Measurements from ENCODE around the gene CHAD. TPM values are rescaled to one million over a fixed set of nuclear protein-coding genes. Genes with fewer than 3 reads are reported as not detected.
"Not testable (repeated sequence)": the region's sequence is repeated elsewhere in the genome, so short reads cannot be mapped to it uniquely, and the experiment has no call there.

Gene CHAD
- polyA plus RNA-seq, 1 donor = 5.9 TPM

GRCh38 chr17:50420419-50421112, 48.1 kb downstream of the CHAD start:
- H3K27ac ChIP-seq (ENCODE audit: low read length) = no peak overlapping the region
- DNase-seq = no peak
- no peaks in the 10 kb centered on the region for H3K27me3 ChIP-seq (ENCODE audit: control insufficient read depth, insufficient read depth, low read length)
- WGBS (ENCODE audit: insufficient coverage, low lambda C conversion rate) = 100% methylated on average over 2 of the region's 6 CpGs
- no peaks in the 10 kb centered on the region for H3K36me3 ChIP-seq (ENCODE audit: control insufficient read depth, insufficient read depth, low read length)
- peaks cover 3% of the 10 kb centered on the region for H3K9me3 ChIP-seq (ENCODE audit: control insufficient read depth, low read depth, low read length)
- H3K4me3 ChIP-seq (ENCODE audit: low read length) = no peak overlapping the region
- H3K4me1 ChIP-seq (ENCODE audit: control insufficient read depth, insufficient read depth, low read length) = peaks cover 27% of the 10 kb centered on the region

- H3K9me3 ChIP-seq (ENCODE audit: control insufficient read depth, low read depth, low read length); H3K4me3 ChIP-seq (ENCODE audit: low read length); H3K36me3 ChIP-seq (ENCODE audit: control insufficient read depth, insufficient read depth, low read length); H3K27me3 ChIP-seq (ENCODE audit: control insufficient read depth, insufficient read depth, low read length); H3K27ac ChIP-seq (ENCODE audit: low read length); DNase-seq: not testable (repeated sequence)
- peaks cover 17% of the 10 kb centered on the region for H3K4me1 ChIP-seq (ENCODE audit: control insufficient read depth, insufficient read depth, low read length)
- no CpG with 5 or more reads among the region's 10 CpGs for WGBS (ENCODE audit: insufficient coverage, low lambda C conversion rate)
Observed at GRCh38 chr17:50419577-50419976, 49.1 kb downstream of the CHAD start.

DNA sequence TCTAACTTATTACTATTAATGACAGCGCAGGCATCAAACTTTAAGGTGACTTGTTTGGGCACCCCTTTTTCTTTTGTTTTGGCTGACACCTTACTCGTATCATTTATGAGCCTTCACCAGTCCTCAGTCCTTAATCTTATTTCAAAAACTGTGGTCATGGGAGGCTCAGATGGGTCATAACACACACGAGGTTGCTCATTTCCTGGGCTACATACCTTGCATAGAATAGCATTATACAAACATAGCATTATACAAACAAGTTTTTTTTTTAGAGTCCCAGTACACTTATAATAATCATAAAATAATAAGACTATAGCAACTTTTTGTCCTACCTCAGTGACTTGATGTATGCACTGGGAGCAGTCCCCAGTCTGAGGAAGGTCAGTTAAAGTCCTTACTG, 53.9 kb downstream of the CHAD start:
- 100% methylated on average over 1 of the region's 3 CpGs for WGBS (ENCODE audit: insufficient coverage, low lambda C conversion rate)
- peaks cover 3% of the 10 kb centered on the region for H3K4me1 ChIP-seq (ENCODE audit: control insufficient read depth, insufficient read depth, low read length)

More for the DNA sequence above, 53.9 kb downstream of the CHAD start:
- H3K4me3 ChIP-seq (ENCODE audit: low read length) = no peak overlapping the region
- no peaks in the 10 kb centered on the region for H3K27me3 ChIP-seq (ENCODE audit: control insufficient read depth, insufficient read depth, low read length)
- H3K9me3 ChIP-seq (ENCODE audit: control insufficient read depth, low read depth, low read length) = peaks cover 2% of the 10 kb centered on the region
- H3K27ac ChIP-seq (ENCODE audit: low read length) = no peak overlapping the region
- no peak for DNase-seq
- H3K36me3 ChIP-seq (ENCODE audit: control insufficient read depth, insufficient read depth, low read length) = no peaks in the 10 kb centered on the region

Other genes starting within 250 kb of the CHAD start
- gene TMEM92, start 194.4 kb downstream of the CHAD start, polyA plus RNA-seq = 75.9 TPM
- 16.2 TPM for gene XYLT2, start 122.8 kb downstream of the CHAD start, polyA plus RNA-seq
- gene MRPL27, start 95.7 kb downstream of the CHAD start, polyA plus RNA-seq = 71.8 TPM
- gene EME1, start 95.7 kb downstream of the CHAD start, polyA plus RNA-seq = 3.5 TPM
- gene LRRC59, start 71.4 kb downstream of the CHAD start, polyA plus RNA-seq = 79.8 TPM
- gene ACSF2, start 42.7 kb downstream of the CHAD start, polyA plus RNA-seq = 77.8 TPM
- 39.3 TPM for gene RSAD1, start 10.0 kb upstream of the CHAD start, polyA plus RNA-seq
- 1.8 TPM for gene MYCBPAP, start 39.6 kb upstream of the CHAD start, polyA plus RNA-seq
- gene EPN3, start 63.9 kb upstream of the CHAD start, polyA plus RNA-seq = 3.3 TPM
- 61.8 TPM for gene SPATA20, start 78.3 kb upstream of the CHAD start, polyA plus RNA-seq
- 1.7 TPM for gene CACNA1G, start 91.8 kb upstream of the CHAD start, polyA plus RNA-seq
- 53.7 TPM for gene ABCC3, start 166.0 kb upstream of the CHAD start, polyA plus RNA-seq
- gene ANKRD40, start 239.0 kb upstream of the CHAD start, polyA plus RNA-seq = 25.7 TPM